ENCODE results near the gene SLC12A7. TPM values are rescaled to one million over a fixed set of nuclear protein-coding genes. Genes with fewer than 3 reads are reported as not detected.

SLC12A7 gene
- total RNA-seq, 1 donor from 2014 or later: 30.5 TPM

GRCh38 chr5:1101961-1102713 is 9.7 kb downstream of the SLC12A7 start:
- H3K27ac Mint-ChIP-seq (ENCODE audit: unreplicated experiment): no peak overlapping the region

GRCh38 chr5:1100664-1101574 is 10.9 kb downstream of the SLC12A7 start:
- DNase-seq (ENCODE audit: low read depth): no peak
- no peak for FAIRE-seq
- Histone ChIP-seq H3K36me3 (ENCODE audit: insufficient read depth, low read length) (no peaks in the 10 kb centered on the region), H3K9ac (ENCODE audit: low read length) (no peak overlapping the region), H3K27ac (ENCODE audit: low read depth, low read length) (no peak overlapping the region), H3K9me3 (ENCODE audit: insufficient read depth, low read depth, low read length) (no peaks in the 10 kb centered on the region), H3K4me3 (ENCODE audit: insufficient read depth, low read depth, low read length) (no peak overlapping the region), H3K79me2 (ENCODE audit: insufficient read depth, low read length) (no peaks in the 10 kb centered on the region), H3K4me1 (ENCODE audit: insufficient read depth, low read length) (no peaks in the 10 kb centered on the region), H2AFZ (ENCODE audit: low read depth, low read length) (no peak overlapping the region), H4K20me1 (ENCODE audit: insufficient read depth, low read length) (peaks cover 7% of the 10 kb centered on the region), H3K4me2 (ENCODE audit: low read length) (no peak overlapping the region), H3K27me3 (ENCODE audit: insufficient read depth, low read length) (peaks cover 5% of the 10 kb centered on the region)
- Mint-ChIP-seq H3K4me1 (ENCODE audit: low read depth, unreplicated experiment) (peaks cover 28% of the 10 kb centered on the region), H3K27me3 (ENCODE audit: low read depth, unreplicated experiment) (peaks cover 3% of the 10 kb centered on the region), H3K27ac (ENCODE audit: unreplicated experiment) (no peak overlapping the region), H3K4me3 (ENCODE audit: unreplicated experiment) (no peak overlapping the region), H3K9me3 (ENCODE audit: unreplicated experiment) (no peaks in the 10 kb centered on the region), H3K36me3 (ENCODE audit: low read depth, unreplicated experiment) (peaks cover 9% of the 10 kb centered on the region)
- TF ChIP-seq EZH2 (IDR thresholded peaks at IDR 0.05; ENCODE audit: insufficient read depth, low read length): no peak
- no peak for TF ChIP-seq CTCF (IDR thresholded peaks at IDR 0.05; ENCODE audit: insufficient read depth, low read depth, low read length)

More at GRCh38 chr5:1101961-1102713, 9.7 kb downstream of the SLC12A7 start:
- Histone ChIP-seq H3K36me3 (ENCODE audit: insufficient read depth, low read length) (no peaks in the 10 kb centered on the region), H3K4me2 (ENCODE audit: low read length) (no peak overlapping the region), H3K79me2 (ENCODE audit: insufficient read depth, low read length) (no peaks in the 10 kb centered on the region), H2AFZ (ENCODE audit: low read depth, low read length) (no peak overlapping the region), H3K4me3 (ENCODE audit: insufficient read depth, low read depth, low read length) (no peak overlapping the region), H3K27ac (ENCODE audit: low read depth, low read length) (no peak overlapping the region), H3K9me3 (ENCODE audit: insufficient read depth, low read depth, low read length) (no peaks in the 10 kb centered on the region), H3K27me3 (ENCODE audit: insufficient read depth, low read length) (peaks cover 7% of the 10 kb centered on the region), H4K20me1 (ENCODE audit: insufficient read depth, low read length) (peaks cover 12% of the 10 kb centered on the region), H3K4me1 (ENCODE audit: insufficient read depth, low read length) (no peaks in the 10 kb centered on the region), H3K9ac (ENCODE audit: low read length) (no peak overlapping the region)
- FAIRE-seq: no peak
- TF ChIP-seq EZH2 (IDR thresholded peaks at IDR 0.05; ENCODE audit: insufficient read depth, low read length) (no peak), CTCF (IDR thresholded peaks at IDR 0.05; ENCODE audit: insufficient read depth, low read depth, low read length) (no peak)
- H3K4me1 Mint-ChIP-seq (ENCODE audit: low read depth, unreplicated experiment): peaks cover 27% of the 10 kb centered on the region
- H3K27me3 Mint-ChIP-seq (ENCODE audit: low read depth, unreplicated experiment): no peaks in the 10 kb centered on the region
- no peaks in the 10 kb centered on the region for H3K9me3 Mint-ChIP-seq (ENCODE audit: unreplicated experiment)
- no peak overlapping the region for H3K4me3 Mint-ChIP-seq (ENCODE audit: unreplicated experiment)
- H3K36me3 Mint-ChIP-seq (ENCODE audit: low read depth, unreplicated experiment): peaks cover 3% of the 10 kb centered on the region
- no peak for DNase-seq (ENCODE audit: low read depth)

Measured in astrocyte (in vitro differentiated cells and primary cell).